ENCODE measurements around the gene LEFTY1. TPM values are rescaled to one million over a fixed set of nuclear protein-coding genes. Genes with fewer than 3 reads are reported as not detected.

Gene LEFTY1
- total and polyA plus RNA-seq, 2 donors (not counting 1 experiment from before 2014, with no cell fraction given) = 0.07 TPM; not detected in 1

DNA sequence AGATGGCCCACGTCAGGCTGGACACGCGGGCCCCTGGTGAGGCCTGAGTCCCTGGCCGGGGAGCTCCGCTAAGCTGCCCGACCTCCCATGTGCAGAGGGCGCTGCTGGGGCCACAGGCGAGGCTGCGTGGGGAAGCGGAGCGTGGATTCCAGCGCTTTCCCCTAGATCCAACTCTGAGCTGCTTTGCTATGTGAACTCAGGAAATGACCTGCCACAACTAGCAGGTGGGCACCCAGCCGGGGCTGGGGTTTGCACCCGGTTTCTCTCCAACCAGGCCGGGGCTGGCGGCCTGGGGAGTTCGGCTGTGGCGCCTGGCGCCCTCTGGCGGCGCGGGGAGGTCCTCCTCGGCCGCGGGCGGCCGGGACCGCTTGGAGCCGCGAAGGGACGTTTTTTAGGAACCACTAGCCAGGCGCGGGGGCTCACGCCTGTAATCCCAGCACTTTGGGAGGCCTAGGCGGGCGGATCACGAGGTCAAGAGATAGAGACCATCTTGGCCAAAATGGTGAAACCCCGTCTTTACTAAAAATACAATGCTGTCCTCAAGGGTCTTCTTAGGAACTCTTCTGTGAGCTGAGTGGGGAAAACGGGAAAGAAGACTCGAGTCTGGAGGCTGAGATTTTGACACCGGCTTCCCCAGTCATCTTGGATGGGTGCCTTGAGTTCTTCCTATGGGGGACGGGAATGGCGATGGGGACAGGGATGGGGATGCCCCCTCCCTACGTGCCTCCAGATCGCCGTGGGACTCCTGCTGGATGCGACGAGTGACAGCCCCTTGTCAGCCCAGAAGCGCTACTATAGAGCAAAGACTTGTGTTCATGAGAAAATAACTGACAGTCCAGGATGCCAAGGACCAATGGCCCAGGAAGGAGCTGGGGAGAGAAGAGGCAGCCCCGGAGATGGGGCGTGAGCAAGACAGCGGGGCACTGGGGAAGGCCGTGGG, 22.5 kb upstream of the LEFTY1 start:
- H3K9me3 ChIP-seq (ENCODE audit: control extremely low read depth in 1 of 3, control insufficient read depth in 2 of 3, insufficient read depth in 1 of 3, low read length in 2 of 3) = peaks cover 0 to 4% (median 0%) of the 10 kb centered on the region in 3 donors
- no peaks in the 10 kb centered on the region for H4K20me1 ChIP-seq (ENCODE audit: control insufficient read depth, insufficient read depth, low read length, poor library complexity, severe bottlenecking)
- H3K4me3 Mint-ChIP-seq = no peak overlapping the region
- H3K79me2 ChIP-seq (ENCODE audit: control insufficient read depth, insufficient read depth, low read length) = no peaks in the 10 kb centered on the region
- no peak for TF ChIP-seq EZH2 (IDR thresholded peaks at IDR 0.05; ENCODE audit: borderline replicate concordance, insufficient read depth, low read depth, low read length, poor library complexity, severe bottlenecking)
- TF ChIP-seq, protein P1, sequence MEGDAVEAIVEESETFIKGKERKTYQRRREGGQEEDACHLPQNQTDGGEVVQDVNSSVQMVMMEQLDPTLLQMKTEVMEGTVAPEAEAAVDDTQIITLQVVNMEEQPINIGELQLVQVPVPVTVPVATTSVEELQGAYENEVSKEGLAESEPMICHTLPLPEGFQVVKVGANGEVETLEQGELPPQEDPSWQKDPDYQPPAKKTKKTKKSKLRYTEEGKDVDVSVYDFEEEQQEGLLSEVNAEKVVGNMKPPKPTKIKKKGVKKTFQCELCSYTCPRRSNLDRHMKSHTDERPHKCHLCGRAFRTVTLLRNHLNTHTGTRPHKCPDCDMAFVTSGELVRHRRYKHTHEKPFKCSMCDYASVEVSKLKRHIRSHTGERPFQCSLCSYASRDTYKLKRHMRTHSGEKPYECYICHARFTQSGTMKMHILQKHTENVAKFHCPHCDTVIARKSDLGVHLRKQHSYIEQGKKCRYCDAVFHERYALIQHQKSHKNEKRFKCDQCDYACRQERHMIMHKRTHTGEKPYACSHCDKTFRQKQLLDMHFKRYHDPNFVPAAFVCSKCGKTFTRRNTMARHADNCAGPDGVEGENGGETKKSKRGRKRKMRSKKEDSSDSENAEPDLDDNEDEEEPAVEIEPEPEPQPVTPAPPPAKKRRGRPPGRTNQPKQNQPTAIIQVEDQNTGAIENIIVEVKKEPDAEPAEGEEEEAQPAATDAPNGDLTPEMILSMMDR (IDR thresholded peaks at IDR 0.05) = peak; percentile 84
- H3K27me3 Mint-ChIP-seq = no peaks in the 10 kb centered on the region
- no peaks in the 10 kb centered on the region for H3K9me3 Mint-ChIP-seq (ENCODE audit: insufficient read depth)
- 56% methylated on average over 47 of the region's 53 CpGs for WGBS (ENCODE audit: insufficient coverage)
- H3K27ac ChIP-seq (ENCODE audit: low read length in 2 of 2) = peak overlapping the region in 1 of 2 donors; percentile 29
- peak overlapping the region; percentile 10 for H3K27ac Mint-ChIP-seq
- no peaks in the 10 kb centered on the region for H3K27me3 ChIP-seq (replicated peaks in 1 of 4; ENCODE audit: control extremely low read depth in 1 of 4, control insufficient read depth in 3 of 4, insufficient read depth in 4 of 4, low read length in 3 of 4)
- H3K4me1 ChIP-seq (ENCODE audit: control insufficient read depth in 2 of 2, insufficient read depth in 2 of 2, low read length in 2 of 2) = peaks cover 24 to 28% of the 10 kb centered on the region in 2 donors
- intact Hi-C loops (cut with micrococcal nuclease) = loop anchor here (1.0 to 10.0 kb wide), 4 partner anchors 65 to 436 kb away; partner anchors contain the start of gene SRP9
- H3K4me2 ChIP-seq (replicated peaks; ENCODE audit: low read depth, low read length, poor library complexity, severe bottlenecking) = peak overlapping the region; percentile 55
- no peak overlapping the region for H3K9ac ChIP-seq (ENCODE audit: low read length)
- DNase-seq (peak; percentile 80), ATAC-seq (ENCODE audit: low read depth) (peak; percentile 85)
- no peak overlapping the region for H3K4me3 ChIP-seq (ENCODE audit: control extremely low read depth in 1 of 5, extremely low read depth in 1 of 5, insufficient read depth in 1 of 5, low read depth in 2 of 5, low read length in 4 of 5)
- H3K36me3 ChIP-seq (replicated peaks in 1 of 2; ENCODE audit: control extremely low read depth in 1 of 2, control insufficient read depth in 1 of 2, extremely low read depth in 1 of 2, insufficient read depth in 2 of 2, low read length in 1 of 2) = peaks cover 2 to 4% of the 10 kb centered on the region in 2 experiments
- ChIA-PET POLR2A (interaction anchor here (1.0 to 1.4 kb wide), 4 partner anchors 12 to 134 kb away, joined by 3 to 5 read pairs (median 3); partner anchors contain the start of genes PYCR2, SRP9 and TMEM63A), CTCF (interaction anchor here (0.6 to 4.3 kb wide), 27 partner anchors 9 to 438 kb away, joined by 3 to 59 read pairs (median 6); partner anchors contain the start of genes EPHX1, LEFTY1, SRP9 and TMEM63A)
- H3K4me1 Mint-ChIP-seq = peaks cover 20% of the 10 kb centered on the region
- peak overlapping the region; percentile 66 for H2AFZ ChIP-seq (ENCODE audit: insufficient read depth, low read depth, low read length, poor library complexity, severe bottlenecking)
